Activated T-cell treated with anti-CD3 and anti-CD28 coated beads, Interleukin-2, amount 50 U/mL, for 4 hours (primary cell): ENCODE measurements around the gene NOL4L. TPM values are rescaled to one million over a fixed set of nuclear protein-coding genes. Genes with fewer than 3 reads are reported as not detected.
A peak's percentile ranks its signal among the peaks of the same experiment; 100 is the strongest.
"Not testable (repeated sequence)": the region's sequence is repeated elsewhere in the genome, so short reads cannot be mapped to it uniquely, and the experiment has no call there.

ENCODE experiments used
- ATAC-seq, 2 donors: fragments of 200-7000 bp; cut with Tn5 transposase; one replicate each; pipeline ENCODE4 v1.10.0; 2021
- DNase-seq: peaks from one replicate; pipeline ENCODE4 v3.0.0-alpha.2; 2020
- H3K27me3 Mint-ChIP-seq: one replicate; pipeline ENCODE4 v1.8.0; 2021; ENCODE audit warnings: low read depth, mixed read lengths
- H3K36me3 Mint-ChIP-seq: one replicate; pipeline ENCODE4 v1.8.0; 2022; ENCODE audit warnings: mixed read lengths; ENCODE audit not compliant: insufficient read depth
- H3K4me1 Mint-ChIP-seq: one replicate; pipeline ENCODE4 v1.8.0; 2021; ENCODE audit warnings: low read depth, mixed read lengths
- H3K4me3 Mint-ChIP-seq: one replicate; pipeline ENCODE4 v1.8.0; 2021; ENCODE audit warnings: mild to moderate bottlenecking, moderate library complexity, mixed read lengths
- H3K9me3 Mint-ChIP-seq: one replicate; pipeline ENCODE4 v1.8.0; 2021; ENCODE audit warnings: mixed read lengths
- total RNA-seq, 3 donors: library from RNA; stranded (reverse); gene quantifications; one replicate each; pipeline ENCODE4 v1.2.1, GENCODE V29; 2021

The NOL4L gene
- total RNA-seq, 3 donors from 2014 or later: 5.6 to 8.0 (median 6.3) TPM

- no peak for ATAC-seq
- no peak overlapping the region for H3K4me3 Mint-ChIP-seq
- no peaks in the 10 kb centered on the region for H3K27me3 Mint-ChIP-seq
- no peak for DNase-seq
- H3K9me3 Mint-ChIP-seq: no peaks in the 10 kb centered on the region
- peaks cover 3% of the 10 kb centered on the region for H3K4me1 Mint-ChIP-seq
- H3K36me3 Mint-ChIP-seq: no peaks in the 10 kb centered on the region
Measured at GRCh38 chr20:32607727-32608663, 22.9 kb upstream of the NOL4L start.

DNA sequence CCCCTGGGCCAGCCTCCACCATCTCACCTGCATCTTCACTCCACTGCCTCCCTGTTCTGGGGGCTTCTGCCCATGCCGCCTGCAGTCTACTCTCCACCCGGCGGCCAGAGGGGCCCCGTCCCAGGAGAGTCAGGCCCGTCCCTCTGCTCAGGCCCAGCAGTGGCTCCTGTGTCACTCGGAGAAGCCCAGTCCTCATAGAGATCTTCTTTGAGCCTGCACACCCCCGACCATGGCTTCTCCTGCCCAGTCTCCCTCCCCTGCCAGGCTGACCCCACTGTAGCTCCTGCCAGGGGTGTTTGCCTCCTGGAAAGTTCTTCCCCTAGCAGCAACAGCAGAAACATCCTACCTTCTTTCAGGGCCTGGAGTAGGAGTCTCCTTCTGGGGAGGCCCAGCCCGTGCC, 22.2 kb upstream of the NOL4L start:
- H3K27me3 Mint-ChIP-seq: no peaks in the 10 kb centered on the region
- no peak overlapping the region for H3K4me3 Mint-ChIP-seq
- no peaks in the 10 kb centered on the region for H3K36me3 Mint-ChIP-seq
- no peaks in the 10 kb centered on the region for H3K9me3 Mint-ChIP-seq
- no peak for DNase-seq
- no peak for ATAC-seq
- peaks cover 3% of the 10 kb centered on the region for H3K4me1 Mint-ChIP-seq

DNA sequence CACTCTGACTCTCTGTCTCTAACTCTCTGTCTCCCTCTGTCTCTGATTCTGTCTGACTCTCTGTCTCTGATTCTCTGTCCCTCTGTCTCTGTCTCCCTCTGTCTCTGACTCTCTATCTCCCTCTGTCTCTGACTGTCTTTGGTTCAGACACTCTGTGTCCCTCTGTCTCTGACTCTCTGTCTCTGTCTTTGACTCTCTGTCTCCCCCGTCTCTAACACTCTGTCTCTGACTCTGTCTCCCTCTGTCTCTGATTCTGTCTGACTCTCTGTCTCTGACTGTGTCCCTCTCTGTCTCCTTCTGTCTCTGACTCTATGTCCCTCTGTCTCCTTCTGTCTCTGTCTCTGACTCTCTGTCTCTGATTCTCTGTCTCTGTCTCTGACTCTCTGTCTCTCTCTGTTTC, 21.7 kb upstream of the NOL4L start:
- Mint-ChIP-seq H3K4me3 (no peak overlapping the region), H3K27me3 (no peaks in the 10 kb centered on the region), H3K4me1 (peaks cover 3% of the 10 kb centered on the region), H3K36me3 (no peaks in the 10 kb centered on the region), H3K9me3 (no peaks in the 10 kb centered on the region)
- DNase-seq: no peak
- no peak for ATAC-seq

GRCh38 chr20:32606107-32606506, 21.0 kb upstream of the NOL4L start:
- H3K9me3 Mint-ChIP-seq: no peaks in the 10 kb centered on the region
- no peak overlapping the region for H3K4me3 Mint-ChIP-seq
- DNase-seq: no peak
- no peak for ATAC-seq
- H3K36me3 Mint-ChIP-seq: no peaks in the 10 kb centered on the region
- no peaks in the 10 kb centered on the region for H3K27me3 Mint-ChIP-seq
- peaks cover 3% of the 10 kb centered on the region for H3K4me1 Mint-ChIP-seq

GRCh38 chr20:32605167-32605656, 20.1 kb upstream of the NOL4L start:
- Mint-ChIP-seq H3K4me3 (no peak overlapping the region), H3K36me3 (no peaks in the 10 kb centered on the region), H3K27me3 (no peaks in the 10 kb centered on the region), H3K9me3 (no peaks in the 10 kb centered on the region), H3K4me1 (peaks cover 3% of the 10 kb centered on the region)
- DNase-seq (no peak), ATAC-seq (no peak)

- Mint-ChIP-seq H3K36me3 (no peaks in the 10 kb centered on the region), H3K4me3 (no peak overlapping the region), H3K9me3 (no peaks in the 10 kb centered on the region), H3K27me3 (no peaks in the 10 kb centered on the region), H3K4me1 (no peaks in the 10 kb centered on the region)
- no peak for ATAC-seq
- no peak for DNase-seq
Measured at GRCh38 chr20:32603046-32603726, 18.1 kb upstream of the NOL4L start.

DNA sequence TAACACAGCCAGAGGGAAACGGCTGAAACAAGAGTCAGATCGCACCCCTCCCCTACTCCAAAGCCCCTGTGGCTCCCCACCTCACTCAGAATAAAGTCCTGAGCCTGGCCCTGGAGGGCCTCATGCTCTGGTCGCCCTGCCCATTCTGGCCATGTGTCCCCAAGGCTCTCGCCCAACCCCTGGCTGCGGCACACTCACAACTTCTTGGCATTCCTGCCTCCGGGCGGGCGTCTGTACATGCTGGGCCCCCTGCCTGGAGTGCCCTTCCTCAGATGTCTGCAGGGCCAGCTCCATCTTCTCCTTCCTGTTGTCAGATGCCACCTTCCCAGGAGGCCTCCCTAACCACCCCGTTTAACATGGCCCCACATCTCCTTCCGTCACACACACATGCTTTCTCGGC, 17.1 kb upstream of the NOL4L start:
- DNase-seq (no peak), ATAC-seq (no peak)
- Mint-ChIP-seq H3K4me1 (no peaks in the 10 kb centered on the region), H3K9me3 (no peaks in the 10 kb centered on the region), H3K27me3 (no peaks in the 10 kb centered on the region), H3K4me3 (no peak overlapping the region), H3K36me3 (no peaks in the 10 kb centered on the region)

- ATAC-seq (no peak), DNase-seq (no peak)
- no peak overlapping the region for H3K4me3 Mint-ChIP-seq
- no peaks in the 10 kb centered on the region for H3K9me3 Mint-ChIP-seq
- no peaks in the 10 kb centered on the region for H3K4me1 Mint-ChIP-seq
- H3K36me3 Mint-ChIP-seq: no peaks in the 10 kb centered on the region
- no peaks in the 10 kb centered on the region for H3K27me3 Mint-ChIP-seq
Measured at GRCh38 chr20:32600681-32601237, 15.6 kb upstream of the NOL4L start.

DNA sequence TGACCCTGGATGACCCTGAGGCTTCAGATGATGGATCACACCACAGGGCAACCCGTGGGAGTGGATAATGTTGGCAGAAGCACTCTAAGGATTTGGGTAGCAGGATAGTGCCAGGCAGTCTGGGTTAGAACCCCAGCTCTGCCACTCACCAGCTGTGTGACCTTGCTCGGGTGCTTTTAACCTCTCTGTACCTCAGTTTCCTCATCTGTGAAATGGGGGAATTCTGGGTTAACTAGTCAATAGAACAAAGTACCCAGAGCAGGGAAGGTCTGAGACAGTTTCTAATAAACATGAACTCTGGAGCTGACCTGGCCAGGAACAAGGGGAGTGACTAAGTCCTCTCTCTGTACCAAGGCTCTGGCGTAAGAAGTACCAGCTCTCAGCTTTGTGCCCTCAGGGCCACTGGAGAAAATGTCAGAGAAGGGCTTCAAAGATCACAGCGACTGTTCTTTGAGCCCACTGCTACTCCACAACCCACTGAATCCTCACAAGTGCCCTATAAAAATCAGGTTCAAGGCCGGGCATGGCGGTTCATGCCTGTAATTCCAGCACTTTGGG, 14.7 kb upstream of the NOL4L start:
- no peaks in the 10 kb centered on the region for H3K4me1 Mint-ChIP-seq
- H3K36me3 Mint-ChIP-seq: no peaks in the 10 kb centered on the region
- ATAC-seq (no peak), DNase-seq (no peak)
- H3K4me3 Mint-ChIP-seq: no peak overlapping the region
- H3K27me3 Mint-ChIP-seq: no peaks in the 10 kb centered on the region
- no peaks in the 10 kb centered on the region for H3K9me3 Mint-ChIP-seq

DNA sequence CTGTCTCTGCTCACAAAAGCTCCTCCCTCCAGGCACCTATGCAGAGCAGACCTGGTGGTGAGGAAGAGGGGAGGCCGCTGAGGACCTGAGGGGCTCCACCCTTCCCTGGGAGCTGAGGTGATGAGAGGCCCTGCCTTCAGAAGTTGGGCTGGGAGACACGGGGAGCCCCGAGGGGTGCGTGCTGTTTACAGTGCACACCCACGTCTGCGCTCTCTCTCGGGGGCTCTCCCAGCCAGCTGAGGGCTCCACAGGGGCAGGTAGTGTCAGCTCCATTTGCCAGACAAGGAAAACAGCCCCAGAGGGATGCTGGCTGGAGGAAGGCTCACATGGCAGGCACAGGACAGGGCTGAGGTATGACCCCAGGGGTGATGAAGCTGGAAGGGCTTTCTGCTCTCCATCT, 13.5 kb upstream of the NOL4L start:
- Mint-ChIP-seq H3K27me3 (no peaks in the 10 kb centered on the region), H3K9me3 (no peaks in the 10 kb centered on the region), H3K36me3 (no peaks in the 10 kb centered on the region), H3K4me3 (peak overlapping the region; percentile 6), H3K4me1 (no peaks in the 10 kb centered on the region)
- ATAC-seq: no peak
- DNase-seq: no peak

DNA sequence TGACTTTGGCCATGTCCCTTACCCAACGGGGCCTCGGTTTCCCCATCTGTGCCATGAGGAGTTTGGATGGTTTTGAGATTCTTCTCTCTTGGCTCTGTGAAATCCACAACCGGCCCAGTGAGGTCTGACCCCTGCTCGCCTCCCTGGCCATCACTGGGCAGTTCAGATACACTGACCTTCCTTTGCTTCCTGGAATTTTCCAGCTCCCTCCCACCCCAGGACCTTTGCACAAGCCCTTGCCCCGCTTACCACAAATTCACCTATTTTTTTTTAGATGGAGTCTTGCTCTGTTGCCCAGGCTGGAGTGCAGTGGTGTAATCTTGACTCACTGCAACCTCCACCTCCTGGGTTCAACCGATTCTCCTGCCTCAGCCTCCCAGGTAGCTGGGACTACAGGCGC, 12.6 kb upstream of the NOL4L start:
- Mint-ChIP-seq H3K27me3 (no peaks in the 10 kb centered on the region), H3K4me1 (no peaks in the 10 kb centered on the region), H3K9me3 (no peaks in the 10 kb centered on the region), H3K36me3 (no peaks in the 10 kb centered on the region), H3K4me3 (no peak overlapping the region)
- no peak for ATAC-seq
- no peak for DNase-seq

GRCh38 chr20:32596681-32597252, 11.6 kb upstream of the NOL4L start:
- Mint-ChIP-seq H3K4me1 (no peaks in the 10 kb centered on the region), H3K4me3 (no peak overlapping the region), H3K9me3 (no peaks in the 10 kb centered on the region), H3K27me3 (no peaks in the 10 kb centered on the region), H3K36me3 (no peaks in the 10 kb centered on the region)
- DNase-seq (no peak), ATAC-seq (no peak)

DNA sequence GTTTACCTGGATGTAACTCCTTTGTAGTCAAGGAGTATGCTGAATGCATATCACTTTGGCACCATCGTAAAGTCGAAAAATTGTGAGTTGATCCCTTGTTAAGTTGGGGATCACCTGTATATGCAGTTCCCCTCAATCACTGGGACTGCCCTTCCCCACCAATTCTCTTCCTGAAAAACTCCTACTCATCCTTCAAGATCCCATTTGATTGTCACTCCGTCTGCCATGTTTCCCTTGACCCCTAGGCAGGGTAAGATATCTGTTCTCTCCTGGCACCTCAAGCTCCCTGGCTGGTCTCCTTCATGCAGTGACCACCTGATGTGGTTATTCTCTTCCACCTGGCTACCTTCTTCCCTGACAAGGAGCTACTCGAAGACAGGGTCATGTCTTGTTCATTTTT, 10.0 kb upstream of the NOL4L start:
- no peaks in the 10 kb centered on the region for H3K4me1 Mint-ChIP-seq
- no peaks in the 10 kb centered on the region for H3K27me3 Mint-ChIP-seq
- H3K36me3 Mint-ChIP-seq: no peaks in the 10 kb centered on the region
- DNase-seq: no peak
- ATAC-seq: no peak
- H3K9me3 Mint-ChIP-seq: no peaks in the 10 kb centered on the region
- no peak overlapping the region for H3K4me3 Mint-ChIP-seq

- not testable (repeated sequence) for H3K9me3 Mint-ChIP-seq, DNase-seq, H3K36me3 Mint-ChIP-seq, H3K4me3 Mint-ChIP-seq, H3K4me1 Mint-ChIP-seq, ATAC-seq, H3K27me3 Mint-ChIP-seq
Measured at GRCh38 chr20:32594669-32595068, 9.5 kb upstream of the NOL4L start.
